Adrenal gland (tissue), 12 donors: ENCODE data around the gene COL9A2. TPM values are rescaled to one million over a fixed set of nuclear protein-coding genes. Genes with fewer than 3 reads are reported as not detected.
"Not testable (repeated sequence)": the region's sequence is repeated elsewhere in the genome, so short reads cannot be mapped to it uniquely, and the experiment has no call there.

ENCODE experiments used
- DNase-seq, 7 donors: peaks; one replicate each; pipeline ENCODE4 v3.0.0-alpha.2; 2019 to 2020
- H3K27ac ChIP-seq, 5 donors: fragments of 200-600 bp; sonication (generic) in 4 of 5; 1 replicate in 3 of 5; 2 replicates in 2 of 5; pipeline versions ENCODE4 v1.5.1 to v1.8.0; 2016 to 2020; ENCODE audit warnings: mild to moderate bottlenecking in 1 of 5
- H3K27me3 ChIP-seq: fragments of 200-600 bp; 2 replicates; pipeline ENCODE4 v1.8.0; 2021
- H3K36me3 ChIP-seq, 2 donors: fragments of 200-600 bp; replicated peaks in 1 of 2; 1 replicate in 1 of 2; 2 replicates in 1 of 2; pipeline versions ENCODE4 v1.5.1 to v1.8.0; 2018 to 2022
- H3K4me1 ChIP-seq, 2 donors: fragments of 200-600 bp; replicated peaks in 1 of 2; 1 replicate in 1 of 2; 2 replicates in 1 of 2; pipeline versions ENCODE4 v1.5.1 to v1.8.0; 2018 to 2021
- H3K4me3 ChIP-seq, 4 donors: fragments of 200-600 bp; sonication (generic) in 3 of 4; one replicate each; pipeline ENCODE4 v1.5.1; 2016 to 2018
- H3K9me3 ChIP-seq, 3 donors: fragments of 200-600 bp; sonication (generic) in 1 of 3; replicated peaks in 1 of 3; 1 replicate in 2 of 3; 2 replicates in 1 of 3; pipeline versions ENCODE4 v1.5.1 to v1.8.0; 2016 to 2021
- CTCF ChIP-seq, 6 experiments: fragments of 450-650 bp in 4 of 6; fragments of 200-600 bp in 2 of 6; sonication (generic) in 1 of 6; IDR thresholded peaks; 1 replicate in 5 of 6; 2 replicates in 1 of 6; pipeline versions ENCODE4 v1.5.1 to v1.8.0; 2016 to 2021; ENCODE audit warnings: antibody characterized with exemption in 6 of 6, mild to moderate bottlenecking in 2 of 6, moderate library complexity in 1 of 6
- POLR2A ChIP-seq, 2 donors: fragments of 450-650 bp; IDR thresholded peaks; one replicate each; pipeline ENCODE4 v1.6.1; 2017; ENCODE audit warnings: antibody characterized with exemption in 2 of 2, mild to moderate bottlenecking in 2 of 2, moderate library complexity in 1 of 2
- WGBS, 4 donors: extraction: QIAGEN DNeasy Blood & Tissue Kit in 2 of 4; methylation state at CpG; one replicate each; pipeline versions ENCODE4 v1.1.5 to v1.1.7; 2013 to 2017; 5-methylcytosine and 5-hydroxymethylcytosine counted together
- intact Hi-C, 2 donors: fragments of 100-400 bp; cut with DNase I; formaldehyde crosslinking; loops; one replicate each; pipeline versions ENCODE4 v1.14.1 to v1.15.0; 2022 to 2023
- polyA plus RNA-seq, 3 donors: library from polyadenylated mRNA; stranded (reverse); fragments of 200-250 nt in 2 of 3; fragments of 350-450 nt in 1 of 3; fragmentation: Illumina TruSeq in 1 of 3; extraction: RNeasy Lipid Tissue Mini Kit (QIAGEN cat#74804) in 1 of 3; gene quantifications; one replicate each; pipeline ENCODE4 v1.2.3, GENCODE V29; 2013 to 2014
- total RNA-seq, 9 donors: library from RNA; depleted of rRNA in 4 of 9; stranded (reverse); fragments of >200 nt in 4 of 9; fragments of 120-200 nt in 1 of 9; fragmentation: NEBNext Ultra II Directional in 1 of 9; extraction: Animal tissue kit (Norgen Biotek cat#: 25700) in 1 of 9; gene quantifications; one replicate each; pipeline versions ENCODE4 v1.1.0 to v1.2.4, GENCODE V29; 2013 to 2023
- donor health status: healthy with polysubstance abuse.
- donor health status: Bipolar disorder and iron deficiency.
- donor health status: DM: yes; HTN: yes; CAD: no.
- donor health status: DM: no; HTN: no; CAD: no.
- donor health status: DM: no; HTN: no; CAD: no.
- donor health status: DM: yes; HTN: yes; CAD: no.

Gene COL9A2
- total and polyA plus RNA-seq, 12 donors, result 0.35 to 40.3 (median 5.8) TPM

GRCh38 chr1:40338745-40339419, 21.8 kb upstream of the COL9A2 start:
- Histone ChIP-seq H3K27ac (peak overlapping the region in 2 of 5 donors; percentile 11 to 57), H3K4me3 (no peak overlapping the region), H3K4me1 (peaks cover 0 to 3% of the 10 kb centered on the region in 2 donors), H3K36me3 (no peaks in the 10 kb centered on the region), H3K27me3 (no peaks in the 10 kb centered on the region), H3K9me3 (no peaks in the 10 kb centered on the region)
- intact Hi-C loops, result loop anchor here (5.0 kb wide), 1 partner anchor 187 kb away; no protein-coding TSS in a partner anchor
- peak; percentile 70 to 94 (median 82) for DNase-seq
- TF ChIP-seq POLR2A (IDR thresholded peaks at IDR 0.05), result no peak
- peak; percentile 95 to 99 (median 98) for TF ChIP-seq CTCF (IDR thresholded peaks at IDR 0.05)
- WGBS, 4 donors, result 19 to 34% (median 24%) methylated on average over 16 to 21 of the region's 21 CpGs

GRCh38 chr1:40337443-40337842, 20.4 kb upstream of the COL9A2 start:
- TF ChIP-seq CTCF (IDR thresholded peaks at IDR 0.05) (no peak), POLR2A (IDR thresholded peaks at IDR 0.05) (no peak)
- intact Hi-C loops, result loop anchor here (5.0 kb wide), 1 partner anchor 185 kb away; no protein-coding TSS in a partner anchor
- Histone ChIP-seq H3K27me3 (no peaks in the 10 kb centered on the region), H3K4me1 (peaks cover 0 to 3% of the 10 kb centered on the region in 2 donors), H3K27ac (no peak overlapping the region), H3K36me3 (no peaks in the 10 kb centered on the region), H3K9me3 (no peaks in the 10 kb centered on the region), H3K4me3 (no peak overlapping the region)
- no peak for DNase-seq
- WGBS, 4 donors, result 69 to 74% (median 71%) methylated on average over 8 of the region's 8 CpGs

- H3K36me3 ChIP-seq, result no peaks in the 10 kb centered on the region
- DNase-seq, result no peak
- H3K27me3 ChIP-seq, result no peaks in the 10 kb centered on the region
- H3K9me3 ChIP-seq, result no peaks in the 10 kb centered on the region
- H3K4me3 ChIP-seq, result no peak overlapping the region
- intact Hi-C loops, result no loop called here
- 67 to 78% (median 72%) methylated on average over 1 of the region's 1 CpG for WGBS, 4 donors
- H3K4me1 ChIP-seq, result no peaks in the 10 kb centered on the region
- no peak overlapping the region for H3K27ac ChIP-seq
- TF ChIP-seq POLR2A (IDR thresholded peaks at IDR 0.05), result no peak
- no peak for TF ChIP-seq CTCF (IDR thresholded peaks at IDR 0.05)
These were observed 15.6 kb upstream of the COL9A2 start for GRCh38 chr1:40332695-40333094.

- H3K27me3 ChIP-seq, H3K4me3 ChIP-seq, H3K27ac ChIP-seq, DNase-seq, H3K9me3 ChIP-seq, H3K4me1 ChIP-seq, intact Hi-C loops, H3K36me3 ChIP-seq: not testable (repeated sequence)
- 36 to 94% (median 81%) methylated on average over 1 of the region's 1 CpG for WGBS, 4 donors
These were observed 14.3 kb upstream of the COL9A2 start for GRCh38 chr1:40331403-40331802.
